Stimulated activated naive CD8-positive, alpha-beta T cell treated with anti-CD3 and anti-CD28 coated beads, Interleukin-15, Interleukin-2, amounts not matched to agents 100 U/mL and 50 U/mL, for 24 hours (primary cell): ENCODE data around the gene KRT40.
A peak's percentile ranks its signal among the peaks of the same experiment; 100 is the strongest.

Source experiments
- ATAC-seq: fragments of 150-1000 bp; cut with Tn5 transposase; one replicate; pipeline ENCODE4 v1.10.0; 2021
- DNase-seq: peaks from one replicate; pipeline ENCODE4 v3.0.0; 2021

The KRT40 gene

DNA sequence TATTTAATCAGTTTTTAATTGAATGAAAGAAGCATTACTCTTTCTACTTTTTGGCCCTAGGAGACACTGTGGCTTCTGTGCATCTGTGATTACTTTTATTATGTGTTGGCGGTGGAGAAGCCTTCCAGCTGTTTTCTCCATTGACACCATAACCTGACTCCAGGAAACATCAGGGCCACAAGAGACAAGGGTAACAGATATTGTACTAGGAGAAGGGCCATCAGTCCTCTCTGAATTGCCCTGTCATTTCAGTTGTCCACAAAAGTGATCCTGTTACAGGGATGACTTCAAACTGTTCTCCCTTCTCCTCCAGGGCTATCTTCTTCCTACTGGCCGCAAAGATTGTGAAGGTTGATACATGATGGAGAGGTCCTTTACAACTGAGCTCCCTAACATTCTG lies 32.0 kb downstream of the KRT40 start:
- DNase-seq (no peak), ATAC-seq (no peak)

DNA sequence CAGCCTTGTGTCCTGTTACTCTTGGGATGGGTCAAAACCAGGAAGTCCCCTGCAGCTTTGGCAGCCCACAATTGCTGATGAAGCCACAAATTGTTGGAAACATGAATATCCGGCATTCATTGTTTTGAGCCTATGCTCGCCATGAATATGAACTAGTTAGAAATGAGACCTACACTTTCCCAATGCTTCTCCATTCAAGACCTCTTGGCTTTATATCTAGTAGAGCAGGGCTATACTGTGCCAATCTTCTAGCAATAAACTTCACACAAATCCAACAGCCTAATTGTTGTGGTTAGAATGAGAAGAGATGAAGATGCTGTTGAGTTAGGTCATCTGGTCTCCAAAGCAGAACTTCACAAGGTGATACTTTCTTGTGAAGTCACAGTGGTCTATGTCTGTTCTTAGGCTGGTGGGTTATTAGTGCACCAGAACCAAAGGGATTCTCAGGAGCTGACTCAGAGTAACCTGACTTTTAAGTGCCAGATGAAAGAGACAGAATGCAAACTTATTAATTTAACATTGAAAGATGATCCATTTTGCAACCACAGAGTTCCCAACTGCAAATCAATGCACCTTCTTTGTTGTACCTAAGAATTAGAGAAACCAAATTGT lies 33.0 kb downstream of the KRT40 start:
- ATAC-seq (no peak), DNase-seq (no peak)

DNA sequence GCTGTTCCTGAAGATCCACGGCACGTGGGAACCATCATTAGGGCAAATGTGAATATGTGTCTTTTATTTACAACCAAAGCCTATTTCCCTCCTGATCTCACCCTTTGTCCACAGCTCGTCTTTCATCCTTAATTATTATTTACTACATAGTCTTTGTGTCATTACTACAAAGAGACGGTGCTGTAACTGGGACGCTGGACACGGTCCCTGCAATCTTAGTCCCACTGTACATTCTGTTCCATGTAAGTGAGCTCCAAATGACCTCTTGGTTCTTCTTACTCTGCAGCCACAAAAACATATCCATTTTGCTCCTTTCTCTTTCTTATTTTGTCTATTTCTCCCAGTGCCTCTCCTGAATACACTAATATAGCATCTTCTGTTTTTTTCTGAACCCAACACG lies 34.0 kb downstream of the KRT40 start:
- DNase-seq (no peak), ATAC-seq (no peak)

DNA sequence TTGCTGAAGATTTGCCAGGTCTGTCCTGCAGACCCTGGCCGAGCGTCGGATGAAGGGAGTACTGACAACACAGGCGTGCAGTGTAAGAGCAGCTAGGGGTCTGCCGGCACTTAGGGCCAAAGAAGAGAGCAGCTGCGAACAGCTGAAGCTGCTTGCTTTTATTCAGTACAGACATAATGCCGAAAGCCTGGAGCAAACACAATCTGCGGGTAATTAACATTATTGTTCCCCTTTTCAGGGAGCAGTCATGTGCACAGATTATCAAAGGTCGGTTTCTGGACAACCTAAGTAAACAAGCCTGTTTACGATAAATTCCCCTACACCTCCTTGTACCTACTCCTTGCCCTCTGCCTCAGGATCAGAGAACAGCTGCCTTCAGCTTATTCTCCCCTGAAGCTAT lies 34.7 kb downstream of the KRT40 start:
- DNase-seq, result no peak
- no peak for ATAC-seq

DNA sequence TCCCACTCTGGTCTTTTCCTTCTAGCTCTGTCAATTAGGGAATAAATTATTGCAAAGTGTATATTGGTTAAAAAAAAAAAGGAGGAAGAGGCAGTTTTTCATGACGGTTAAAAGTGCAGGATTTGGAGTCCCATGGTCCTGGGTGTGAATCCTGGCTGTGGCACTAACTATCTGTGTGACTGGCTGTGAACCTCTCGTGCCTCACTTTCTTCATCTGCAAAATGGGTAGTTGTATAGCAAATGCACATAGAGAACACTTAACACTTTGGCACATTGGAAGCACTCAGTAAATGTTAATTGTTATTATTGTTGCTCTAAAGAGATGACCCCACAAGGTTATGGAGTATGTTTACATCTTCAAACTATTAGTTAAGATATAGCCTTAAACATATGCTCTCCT lies 36.2 kb downstream of the KRT40 start:
- no peak for ATAC-seq
- DNase-seq, result no peak

DNA sequence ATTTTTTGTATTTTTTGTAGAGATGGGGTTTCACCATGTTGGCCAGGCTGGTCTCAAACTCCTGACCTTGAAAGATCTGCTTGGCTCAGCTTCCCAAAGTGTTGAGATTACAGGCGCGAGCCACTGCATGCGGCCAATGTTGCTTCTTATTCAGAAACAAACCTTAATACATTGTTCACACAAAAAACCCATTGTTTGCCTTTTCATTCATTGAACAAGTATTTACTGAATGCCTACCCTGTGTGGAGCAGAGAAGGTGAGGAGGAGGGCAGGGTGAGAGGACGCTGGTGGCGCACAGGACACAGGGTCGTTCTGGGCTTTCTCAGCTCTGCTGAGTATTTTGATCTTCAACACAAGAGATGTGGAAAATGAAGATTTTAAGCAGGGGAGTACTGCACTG lies 38.7 kb downstream of the KRT40 start:
- ATAC-seq, result no peak
- no peak for DNase-seq

DNA sequence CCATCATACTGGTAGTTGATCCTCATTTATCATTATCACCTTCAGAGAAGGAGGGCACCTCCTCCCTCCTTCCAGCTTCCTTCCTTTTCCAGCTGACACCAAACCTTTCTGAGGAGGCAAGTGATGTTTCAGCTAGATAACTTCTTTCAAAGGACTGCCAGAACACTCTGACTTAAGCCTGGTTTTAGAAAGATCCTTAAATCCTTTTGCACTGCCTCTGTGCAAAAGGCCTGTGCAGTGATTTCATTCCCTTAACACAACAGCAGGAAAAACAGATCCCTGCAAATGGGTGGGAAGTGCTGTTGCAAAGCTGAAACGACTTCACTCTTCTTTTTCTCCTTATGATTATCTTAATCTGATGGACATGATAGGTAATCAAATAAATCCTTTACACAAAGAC lies 39.6 kb downstream of the KRT40 start:
- ATAC-seq (no peak), DNase-seq (no peak)

DNA sequence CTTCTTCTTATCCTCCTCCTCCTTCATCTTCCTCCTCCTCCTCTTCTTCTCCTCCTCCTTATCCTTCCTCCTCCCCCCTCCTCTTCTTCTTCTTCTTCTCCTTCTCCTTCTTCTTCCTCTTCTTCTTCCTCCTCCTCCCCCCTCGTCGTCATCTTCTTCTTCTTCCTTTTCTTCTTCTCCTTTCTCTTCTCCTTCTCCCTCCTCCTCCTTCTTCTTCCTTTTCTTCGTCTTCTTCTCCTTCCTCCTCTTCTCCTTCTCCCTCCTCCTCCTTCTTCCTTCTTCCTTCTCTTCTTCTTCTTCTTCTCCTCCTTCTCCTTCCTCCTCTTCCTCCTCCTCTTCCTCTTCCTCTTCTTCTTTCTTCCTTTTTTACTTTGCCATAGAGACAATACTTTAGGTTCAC lies 41.6 kb downstream of the KRT40 start:
- DNase-seq (no peak), ATAC-seq (no peak)

DNA sequence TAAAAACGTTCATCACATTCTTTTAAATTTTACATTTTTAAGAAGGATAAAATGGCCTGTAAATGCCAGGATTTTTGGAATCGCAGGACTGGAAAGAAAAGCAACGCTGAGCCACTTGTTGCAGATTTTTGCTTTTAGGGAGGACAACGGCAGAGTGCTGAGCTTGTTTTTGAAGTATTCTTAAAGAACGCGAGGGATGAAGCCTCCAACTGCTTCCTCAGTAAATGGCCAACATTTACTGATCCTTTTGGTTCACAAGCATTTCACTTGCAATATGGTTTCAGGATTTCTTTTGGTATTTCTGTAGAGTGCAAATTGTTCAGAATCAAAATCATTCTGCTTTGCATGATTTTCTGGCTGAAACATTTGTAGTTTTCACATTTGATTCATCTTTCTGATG lies 43.9 kb downstream of the KRT40 start:
- DNase-seq, result no peak
- ATAC-seq, result no peak

DNA sequence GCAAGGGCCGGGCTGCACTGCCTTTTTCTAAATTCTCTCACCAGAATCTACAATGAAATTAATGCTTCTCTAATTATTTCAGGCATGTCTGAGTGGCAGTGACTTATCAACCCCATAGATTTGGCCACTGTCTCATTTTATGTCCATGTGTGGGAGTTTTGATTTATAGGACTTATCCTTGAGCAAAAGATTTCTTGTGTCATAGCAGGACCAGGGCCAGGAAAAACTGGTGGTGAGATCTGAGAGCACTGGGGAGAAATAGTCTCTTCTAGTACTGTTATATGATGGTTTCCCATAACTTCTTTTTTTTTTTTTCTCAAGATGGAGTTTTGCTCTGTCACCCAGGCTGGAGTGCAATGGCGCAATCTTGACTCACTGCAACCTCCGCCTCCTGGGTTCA lies 45.1 kb downstream of the KRT40 start:
- ATAC-seq, result no peak
- DNase-seq, result no peak

DNA sequence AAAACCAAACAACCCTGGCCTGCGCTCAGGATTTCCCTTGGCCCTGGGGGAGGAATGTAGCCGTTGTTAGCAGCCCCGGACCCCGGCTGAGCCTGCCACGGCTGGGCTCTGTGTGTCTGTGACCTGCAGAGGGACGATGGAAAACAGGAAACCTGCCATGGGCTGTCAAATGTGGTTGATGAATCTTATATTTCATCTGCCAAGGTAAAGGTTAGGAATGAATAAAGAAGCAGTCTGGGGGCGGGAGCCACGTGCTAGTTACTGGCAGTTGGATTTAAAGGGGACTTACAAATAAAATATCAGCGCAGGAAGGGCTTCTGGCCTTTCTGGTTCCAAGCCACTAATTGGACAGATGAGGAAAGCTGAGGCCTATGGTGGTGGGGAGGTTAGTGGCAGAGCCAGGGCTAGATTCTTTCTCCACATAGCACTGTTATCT lies 46.7 kb downstream of the KRT40 start, which contains the start of gene KRT23:
Gene KRT23 (minus strand): TSS at position 263 of the 436 bp plus-strand sequence. CDS start 1,043 bp downstream, outside the sequence.
- peak; percentile 46 for ATAC-seq
- peak; percentile 7 for DNase-seq

DNA sequence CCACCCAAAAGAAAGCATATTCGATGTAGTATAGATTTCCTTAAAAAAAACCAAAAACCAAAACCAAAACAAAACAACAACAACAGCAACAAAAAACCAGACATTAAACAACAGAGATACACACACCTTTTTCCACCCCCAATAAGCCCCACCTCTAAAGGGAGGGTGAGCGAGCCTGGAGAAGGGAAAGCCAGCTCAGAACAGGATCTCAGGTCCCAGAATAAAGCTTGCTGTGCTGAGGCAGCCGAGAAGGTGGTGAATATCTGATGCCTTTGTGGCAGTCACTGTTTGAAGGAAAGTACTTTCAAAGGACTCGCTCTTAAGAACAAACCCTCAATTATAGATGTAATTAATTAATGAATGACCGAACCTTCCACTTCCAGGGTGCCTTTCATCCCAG lies 47.1 kb downstream of the KRT40 start:
- ATAC-seq (no peak), DNase-seq (no peak)

DNA sequence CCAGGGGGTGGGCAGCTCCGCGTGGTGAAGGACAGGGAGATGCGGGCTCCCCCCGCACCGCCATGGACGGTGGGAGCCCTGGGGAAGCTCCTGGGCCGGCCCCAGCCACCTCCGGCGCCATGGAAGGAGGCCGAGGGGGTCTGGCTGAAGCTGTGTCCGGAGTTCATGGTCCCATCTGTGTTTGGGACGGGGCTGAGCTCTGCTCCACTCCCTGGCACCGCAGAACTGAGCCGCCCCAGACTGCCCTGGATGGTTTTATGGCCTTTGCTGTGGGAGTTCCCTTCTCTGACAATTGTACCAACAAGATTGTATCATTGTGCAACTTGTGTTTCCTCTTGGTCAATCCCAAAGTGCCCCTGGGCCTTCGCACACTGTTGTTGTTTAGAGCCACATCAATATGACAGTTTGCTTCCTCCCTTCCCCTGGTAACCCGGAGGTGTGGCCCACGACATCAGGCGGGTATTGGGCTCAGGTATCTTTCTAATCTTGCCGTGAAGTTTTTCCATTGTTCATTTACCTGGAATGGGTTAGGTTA lies 47.6 kb downstream of the KRT40 start:
- ATAC-seq (no peak), DNase-seq (no peak)

DNA sequence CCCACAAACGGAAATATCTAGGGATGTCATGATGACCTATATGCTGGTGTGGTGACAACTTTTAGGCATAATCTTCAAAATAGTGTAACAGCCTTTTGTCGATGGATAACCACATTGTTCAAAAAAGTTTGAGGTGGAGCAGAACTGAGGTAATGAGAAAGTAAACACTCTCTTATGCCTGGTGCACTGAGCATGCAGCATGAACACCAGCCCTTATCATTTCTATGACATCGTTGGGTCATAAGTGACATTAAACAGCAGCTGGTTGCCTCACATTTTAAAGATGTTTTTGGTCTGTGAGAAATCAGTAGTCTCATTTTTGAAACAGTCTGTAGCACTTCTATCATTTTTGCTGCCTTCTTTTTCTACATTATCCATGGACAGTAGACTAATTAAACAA lies 48.5 kb downstream of the KRT40 start:
- DNase-seq (no peak), ATAC-seq (no peak)

DNA sequence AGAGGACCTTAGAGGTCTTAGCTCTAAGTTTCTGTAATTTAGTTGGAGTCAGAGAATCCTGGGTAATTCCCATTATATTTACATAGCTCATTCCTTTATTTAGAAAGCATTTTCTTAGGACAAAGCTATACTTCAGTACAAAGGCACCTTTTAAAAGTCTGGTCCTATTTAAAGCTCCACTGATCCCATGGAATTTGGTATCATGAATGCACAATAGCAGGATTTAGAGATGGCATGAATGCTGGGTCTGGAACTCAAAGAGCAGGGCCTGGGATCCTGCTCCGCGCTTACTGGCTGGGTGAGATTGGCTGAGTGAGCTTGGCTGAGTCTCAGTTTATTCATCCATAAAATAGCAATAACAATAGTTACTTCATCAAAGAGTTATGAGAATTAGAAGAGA lies 51.5 kb downstream of the KRT40 start:
- ATAC-seq (no peak), DNase-seq (no peak)

DNA sequence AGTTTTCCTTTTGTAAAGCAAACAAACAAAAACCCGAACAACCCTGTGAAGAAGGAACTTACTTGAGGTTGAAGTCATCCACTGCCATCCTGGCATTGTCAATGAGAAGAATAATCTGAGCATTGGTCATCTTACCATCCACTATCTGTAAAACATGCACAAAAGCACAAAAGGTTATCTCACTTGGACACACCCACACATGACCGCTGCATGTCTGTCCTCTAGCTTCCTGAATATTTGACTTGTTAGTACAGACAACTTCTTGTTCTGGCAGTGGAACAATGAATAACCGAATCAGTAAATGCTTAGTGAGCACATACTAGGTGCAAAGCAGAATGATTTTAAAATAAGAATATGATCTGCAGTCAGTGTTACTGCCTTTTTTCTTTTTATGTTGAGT lies 52.8 kb downstream of the KRT40 start:
- ATAC-seq (no peak), DNase-seq (no peak)
